Testis (tissue), 2 donors: Measurements from ENCODE around the gene TUBB3.

ENCODE experiments used
- POLR2A ChIP-seq: fragments of 450-650 bp; IDR thresholded peaks from one replicate; pipeline ENCODE4 v1.6.1; 2017; ENCODE audit warnings: antibody characterized with exemption, mild to moderate bottlenecking, moderate library complexity
- TF ChIP-seq, protein P1 (sequence below), 3 experiments: fragments of 450-650 bp in 2 of 3; fragments of 200-600 bp in 1 of 3; sonication (generic) in 1 of 3; IDR thresholded peaks; one replicate each; pipeline ENCODE4 v1.5.1; 2016 to 2019; ENCODE audit warnings: antibody characterized with exemption in 3 of 3, mild to moderate bottlenecking in 2 of 3, moderate library complexity in 1 of 3

DNA sequence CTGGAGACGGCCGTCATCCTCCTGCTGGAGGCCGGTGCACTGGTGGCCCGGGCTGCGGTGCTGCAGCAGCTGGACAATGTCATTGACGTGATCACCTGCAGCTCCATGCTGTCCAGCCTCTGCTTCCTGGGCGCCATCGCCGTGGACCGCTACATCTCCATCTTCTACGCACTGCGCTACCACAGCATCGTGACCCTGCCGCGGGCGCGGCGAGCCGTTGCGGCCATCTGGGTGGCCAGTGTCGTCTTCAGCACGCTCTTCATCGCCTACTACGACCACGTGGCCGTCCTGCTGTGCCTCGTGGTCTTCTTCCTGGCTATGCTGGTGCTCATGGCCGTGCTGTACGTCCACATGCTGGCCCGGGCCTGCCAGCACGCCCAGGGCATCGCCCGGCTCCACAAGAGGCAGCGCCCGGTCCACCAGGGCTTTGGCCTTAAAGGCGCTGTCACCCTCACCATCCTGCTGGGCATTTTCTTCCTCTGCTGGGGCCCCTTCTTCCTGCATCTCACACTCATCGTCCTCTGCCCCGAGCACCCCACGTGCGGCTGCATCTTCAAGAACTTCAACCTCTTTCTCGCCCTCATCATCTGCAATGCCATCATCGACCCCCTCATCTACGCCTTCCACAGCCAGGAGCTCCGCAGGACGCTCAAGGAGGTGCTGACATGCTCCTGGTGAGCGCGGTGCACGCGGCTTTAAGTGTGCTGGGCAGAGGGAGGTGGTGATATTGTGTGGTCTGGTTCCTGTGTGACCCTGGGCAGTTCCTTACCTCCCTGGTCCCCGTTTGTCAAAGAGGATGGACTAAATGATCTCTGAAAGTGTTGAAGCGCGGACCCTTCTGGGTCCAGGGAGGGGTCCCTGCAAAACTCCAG is 3.4 kb upstream of the TUBB3 start:
- TF ChIP-seq, protein P1, sequence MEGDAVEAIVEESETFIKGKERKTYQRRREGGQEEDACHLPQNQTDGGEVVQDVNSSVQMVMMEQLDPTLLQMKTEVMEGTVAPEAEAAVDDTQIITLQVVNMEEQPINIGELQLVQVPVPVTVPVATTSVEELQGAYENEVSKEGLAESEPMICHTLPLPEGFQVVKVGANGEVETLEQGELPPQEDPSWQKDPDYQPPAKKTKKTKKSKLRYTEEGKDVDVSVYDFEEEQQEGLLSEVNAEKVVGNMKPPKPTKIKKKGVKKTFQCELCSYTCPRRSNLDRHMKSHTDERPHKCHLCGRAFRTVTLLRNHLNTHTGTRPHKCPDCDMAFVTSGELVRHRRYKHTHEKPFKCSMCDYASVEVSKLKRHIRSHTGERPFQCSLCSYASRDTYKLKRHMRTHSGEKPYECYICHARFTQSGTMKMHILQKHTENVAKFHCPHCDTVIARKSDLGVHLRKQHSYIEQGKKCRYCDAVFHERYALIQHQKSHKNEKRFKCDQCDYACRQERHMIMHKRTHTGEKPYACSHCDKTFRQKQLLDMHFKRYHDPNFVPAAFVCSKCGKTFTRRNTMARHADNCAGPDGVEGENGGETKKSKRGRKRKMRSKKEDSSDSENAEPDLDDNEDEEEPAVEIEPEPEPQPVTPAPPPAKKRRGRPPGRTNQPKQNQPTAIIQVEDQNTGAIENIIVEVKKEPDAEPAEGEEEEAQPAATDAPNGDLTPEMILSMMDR (IDR thresholded peaks at IDR 0.05), result no peak
- no peak for TF ChIP-seq POLR2A
